ENCODE results near the gene C10orf67. TPM values are rescaled to one million over a fixed set of nuclear protein-coding genes. Genes with fewer than 3 reads are reported as not detected.

The C10orf67 gene
- total and polyA plus RNA-seq, 2 donors (not counting 1 experiment from before 2014, with no cell fraction given): not detected

DNA sequence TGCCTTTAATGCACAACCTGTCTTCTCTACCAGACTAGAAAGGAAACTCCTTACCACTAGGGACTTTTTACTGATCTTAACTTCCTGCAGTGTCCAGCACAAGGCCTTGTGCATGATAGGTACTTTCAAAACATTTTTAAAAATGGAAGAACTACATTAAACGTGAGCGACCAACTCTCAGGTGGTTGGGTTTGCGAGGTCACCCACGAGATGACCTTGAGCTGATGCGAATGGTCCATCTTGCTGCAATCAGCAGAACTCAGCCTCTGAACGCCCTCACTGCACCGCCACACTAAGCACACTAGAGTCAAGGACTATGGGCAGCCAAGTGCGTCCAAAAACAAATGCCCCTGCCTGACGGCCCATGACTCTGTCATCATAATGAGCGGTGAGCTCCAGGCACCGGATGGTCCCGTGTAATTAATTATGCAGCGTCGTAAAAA lies 187.3 kb downstream of the C10orf67 start:
- TF ChIP-seq CTCF (IDR thresholded peaks at IDR 0.05) (no peak), EZH2 (IDR thresholded peaks at IDR 0.05; ENCODE audit: borderline replicate concordance, insufficient read depth, low read depth, low read length, poor library complexity, severe bottlenecking) (no peak)
- Histone ChIP-seq H3K27ac (ENCODE audit: low read length in 2 of 2) (no peak overlapping the region), H3K27me3 (replicated peaks in 1 of 4; ENCODE audit: control extremely low read depth in 1 of 4, control insufficient read depth in 3 of 4, insufficient read depth in 4 of 4, low read length in 3 of 4) (peaks cover 0 to 9% (median 0%) of the 10 kb centered on the region in 4 experiments), H3K36me3 (replicated peaks in 1 of 2; ENCODE audit: control extremely low read depth in 1 of 2, control insufficient read depth in 1 of 2, extremely low read depth in 1 of 2, insufficient read depth in 2 of 2, low read length in 1 of 2) (no peaks in the 10 kb centered on the region), H3K9ac (ENCODE audit: low read length) (no peak overlapping the region), H3K9me3 (ENCODE audit: control extremely low read depth in 1 of 3, control insufficient read depth in 2 of 3, insufficient read depth in 1 of 3, low read length in 2 of 3) (no peaks in the 10 kb centered on the region), H2AFZ (ENCODE audit: insufficient read depth, low read depth, low read length, poor library complexity, severe bottlenecking) (no peak overlapping the region), H3K4me2 (replicated peaks; ENCODE audit: low read depth, low read length, poor library complexity, severe bottlenecking) (no peak overlapping the region), H4K20me1 (ENCODE audit: control insufficient read depth, insufficient read depth, low read length, poor library complexity, severe bottlenecking) (no peaks in the 10 kb centered on the region), H3K4me1 (ENCODE audit: control insufficient read depth in 2 of 2, insufficient read depth in 2 of 2, low read length in 2 of 2) (no peaks in the 10 kb centered on the region), H3K79me2 (ENCODE audit: control insufficient read depth, insufficient read depth, low read length) (no peaks in the 10 kb centered on the region), H3K4me3 (ENCODE audit: control extremely low read depth in 1 of 5, extremely low read depth in 1 of 5, insufficient read depth in 1 of 5, low read depth in 2 of 5, low read length in 4 of 5) (no peak overlapping the region)
- no peak overlapping the region for H3K27ac Mint-ChIP-seq
- ATAC-seq (ENCODE audit: low read depth): no peak
- H3K4me1 Mint-ChIP-seq: peaks cover 8% of the 10 kb centered on the region
- H3K4me3 Mint-ChIP-seq: no peak overlapping the region
- POLR2A ChIA-PET: no interaction called here
- WGBS (ENCODE audit: insufficient coverage): 55% methylated on average over 14 of the region's 14 CpGs
- H3K27me3 Mint-ChIP-seq: peaks cover 38% of the 10 kb centered on the region
- DNase-seq: no peak
- intact Hi-C loops (cut with micrococcal nuclease): no loop called here
- H3K9me3 Mint-ChIP-seq (ENCODE audit: insufficient read depth): no peaks in the 10 kb centered on the region
- CTCF ChIA-PET: interaction anchor here (0.7 to 3.8 kb wide), 12 partner anchors 11 to 1400 kb away, joined by 3 to 23 read pairs (median 4); no protein-coding TSS in a partner anchor

- CTCF ChIA-PET: interaction anchor here (0.6 to 3.8 kb wide), 8 partner anchors 12 to 1919 kb away, joined by 3 to 23 read pairs (median 4); no protein-coding TSS in a partner anchor
- POLR2A ChIA-PET: no interaction called here
- DNase-seq (no peak), ATAC-seq (ENCODE audit: low read depth) (no peak)
- intact Hi-C loops (cut with micrococcal nuclease): no loop called here
- WGBS (ENCODE audit: insufficient coverage): 58% methylated on average over 5 of the region's 10 CpGs
- no peak overlapping the region for H3K4me3 ChIP-seq (ENCODE audit: control extremely low read depth in 1 of 5, extremely low read depth in 1 of 5, insufficient read depth in 1 of 5, low read depth in 2 of 5, low read length in 4 of 5)
- no peak overlapping the region for H3K4me2 ChIP-seq (replicated peaks; ENCODE audit: low read depth, low read length, poor library complexity, severe bottlenecking)
- H3K27me3 Mint-ChIP-seq: peaks cover 34% of the 10 kb centered on the region
- H4K20me1 ChIP-seq (ENCODE audit: control insufficient read depth, insufficient read depth, low read length, poor library complexity, severe bottlenecking): no peaks in the 10 kb centered on the region
- H3K36me3 ChIP-seq (replicated peaks in 1 of 2; ENCODE audit: control extremely low read depth in 1 of 2, control insufficient read depth in 1 of 2, extremely low read depth in 1 of 2, insufficient read depth in 2 of 2, low read length in 1 of 2): no peaks in the 10 kb centered on the region
- no peaks in the 10 kb centered on the region for H3K9me3 Mint-ChIP-seq (ENCODE audit: insufficient read depth)
- no peaks in the 10 kb centered on the region for H3K4me1 ChIP-seq (ENCODE audit: control insufficient read depth in 2 of 2, insufficient read depth in 2 of 2, low read length in 2 of 2)
- H3K79me2 ChIP-seq (ENCODE audit: control insufficient read depth, insufficient read depth, low read length): no peaks in the 10 kb centered on the region
- H3K9ac ChIP-seq (ENCODE audit: low read length): no peak overlapping the region
- H3K27ac Mint-ChIP-seq: no peak overlapping the region
- no peak overlapping the region for H3K4me3 Mint-ChIP-seq
- peaks cover 8% of the 10 kb centered on the region for H3K4me1 Mint-ChIP-seq
- no peak overlapping the region for H3K27ac ChIP-seq (ENCODE audit: low read length in 2 of 2)
- H3K9me3 ChIP-seq (ENCODE audit: control extremely low read depth in 1 of 3, control insufficient read depth in 2 of 3, insufficient read depth in 1 of 3, low read length in 2 of 3): no peaks in the 10 kb centered on the region
- H2AFZ ChIP-seq (ENCODE audit: insufficient read depth, low read depth, low read length, poor library complexity, severe bottlenecking): no peak overlapping the region
- H3K27me3 ChIP-seq (replicated peaks in 1 of 4; ENCODE audit: control extremely low read depth in 1 of 4, control insufficient read depth in 3 of 4, insufficient read depth in 4 of 4, low read length in 3 of 4): peaks cover 0 to 6% (median 0%) of the 10 kb centered on the region in 4 experiments
- TF ChIP-seq EZH2 (IDR thresholded peaks at IDR 0.05; ENCODE audit: borderline replicate concordance, insufficient read depth, low read depth, low read length, poor library complexity, severe bottlenecking): no peak
- TF ChIP-seq CTCF (IDR thresholded peaks at IDR 0.05): no peak
These were observed 188.0 kb downstream of the C10orf67 start for GRCh38 chr10:23156447-23157150.
